Stimulated activated CD8-positive, alpha-beta memory T cell treated with anti-CD3 and anti-CD28 coated beads, Interleukin-12 subunit alpha, Interleukin-12 subunit beta, amount 100 ng/mL, for 1 hour (primary cell): Measurements from ENCODE around the gene POGK.
A peak's percentile ranks its signal among the peaks of the same experiment; 100 is the strongest.
"Not testable (repeated sequence)": the region's sequence is repeated elsewhere in the genome, so short reads cannot be mapped to it uniquely, and the experiment has no call there.

Experiments
- DNase-seq: peaks from one replicate; pipeline ENCODE4 v3.0.0-alpha.2; 2020; ENCODE audit warnings: low read depth

POGK gene

DNA sequence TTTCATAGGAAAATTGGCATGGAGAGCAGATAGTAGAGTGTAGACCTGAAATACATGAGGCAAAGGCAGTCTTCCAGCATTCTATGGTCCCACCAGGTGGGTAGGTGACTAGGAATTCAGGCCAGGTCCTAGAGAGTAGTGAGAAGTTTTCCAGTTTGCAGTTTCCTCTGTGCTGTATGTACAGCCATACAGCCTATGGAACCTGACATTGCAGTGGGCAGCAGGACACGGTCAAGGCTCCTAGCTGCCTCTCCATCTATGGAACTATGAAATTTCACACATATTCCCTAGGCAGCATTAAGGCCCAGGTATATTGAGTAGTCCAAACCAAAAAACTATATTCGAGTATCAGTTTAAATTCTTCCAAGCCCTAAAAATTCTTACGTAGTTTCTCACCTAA is 16.3 kb downstream of the POGK start:
- no peak for DNase-seq

DNA sequence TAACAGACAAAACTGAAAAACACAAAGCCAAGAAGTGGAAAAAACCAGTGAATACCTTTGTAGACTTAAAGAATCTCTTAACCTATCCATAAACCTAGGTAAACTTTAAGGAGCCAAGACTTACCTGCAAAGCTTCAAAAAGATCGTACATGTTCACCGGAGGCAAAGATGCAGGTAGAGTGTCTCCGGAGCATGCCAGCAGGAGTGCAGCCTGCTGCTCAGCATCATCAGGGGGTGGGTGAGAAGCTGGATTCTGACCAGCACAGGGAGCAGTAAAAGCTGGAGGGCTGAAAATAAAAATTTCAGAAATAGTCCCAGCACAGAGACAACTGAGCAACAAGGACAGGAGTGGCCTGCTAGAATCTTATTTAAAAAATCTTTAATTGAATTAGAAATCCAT is 18.7 kb downstream of the POGK start:
- DNase-seq, result no peak

DNA sequence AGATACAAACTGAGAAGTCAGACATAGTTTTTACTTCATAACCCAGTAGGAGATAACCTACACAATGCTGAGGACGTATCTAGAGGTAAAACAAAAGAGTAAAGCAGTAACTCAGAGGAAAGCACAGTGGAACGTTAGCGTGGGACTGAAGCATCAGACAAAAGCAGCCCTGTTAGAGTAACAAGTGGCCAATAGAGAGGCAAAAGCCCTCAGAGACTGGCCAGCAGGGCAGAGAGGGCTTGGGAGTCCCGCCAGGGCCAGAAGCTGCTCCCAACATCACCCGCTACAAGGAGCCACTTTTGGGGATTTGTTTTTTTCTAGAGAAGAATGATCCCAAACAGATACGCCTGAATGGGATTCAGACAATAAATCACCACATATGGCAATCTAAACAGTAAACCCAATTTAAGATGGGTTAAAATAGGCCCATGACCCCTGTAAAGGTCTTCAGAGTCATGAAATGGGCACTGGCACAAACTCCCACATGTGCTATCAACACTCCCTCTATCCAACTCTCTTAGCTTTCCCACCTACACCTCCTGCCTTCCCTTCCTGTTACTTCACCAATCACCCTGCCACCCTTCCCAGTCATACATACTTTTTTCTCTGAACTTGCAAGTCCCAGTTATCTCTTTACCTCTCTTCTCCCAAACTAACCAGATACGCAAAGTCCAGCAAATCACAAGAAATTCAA is 19.6 kb downstream of the POGK start:
- no peak for DNase-seq

DNA sequence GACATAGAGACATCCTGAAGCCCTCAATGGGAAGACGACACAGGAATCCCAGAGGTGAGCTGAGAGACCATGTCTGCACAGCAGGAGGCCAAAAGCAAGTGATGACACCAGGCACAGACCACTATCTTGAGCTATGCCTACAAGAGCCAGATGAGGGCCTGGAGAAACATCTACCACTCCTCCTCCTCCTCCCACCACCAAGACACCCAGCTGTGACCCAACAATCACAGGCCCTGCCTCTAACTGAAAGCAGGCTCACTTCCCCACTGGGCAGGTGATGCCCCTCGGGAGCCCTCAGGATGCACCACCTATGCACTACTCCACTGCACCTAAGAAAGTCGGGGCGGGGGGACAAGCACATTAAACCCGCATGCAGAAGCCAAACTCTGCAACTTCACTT is 20.3 kb downstream of the POGK start:
- DNase-seq, result no peak

DNA sequence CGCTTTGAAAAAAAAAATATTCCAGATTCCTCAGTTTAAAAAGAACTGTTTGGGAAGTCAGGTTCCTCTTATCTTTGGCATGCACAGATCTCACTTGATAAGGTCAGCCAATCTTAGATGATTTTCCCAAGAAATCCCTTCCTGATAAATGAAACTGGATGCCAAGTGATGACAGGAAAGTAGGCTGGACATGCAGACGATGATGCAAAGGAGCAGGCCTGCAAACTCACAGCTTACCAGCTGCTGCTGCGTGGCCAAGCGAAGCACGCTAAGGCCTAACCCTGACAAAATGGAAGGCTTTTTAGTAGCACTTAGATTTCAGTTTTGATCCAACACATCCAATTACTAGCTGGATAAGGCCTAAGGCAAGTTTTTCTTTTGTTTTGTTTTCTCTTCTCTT is 26.7 kb downstream of the POGK start:
- DNase-seq, result no peak

DNA sequence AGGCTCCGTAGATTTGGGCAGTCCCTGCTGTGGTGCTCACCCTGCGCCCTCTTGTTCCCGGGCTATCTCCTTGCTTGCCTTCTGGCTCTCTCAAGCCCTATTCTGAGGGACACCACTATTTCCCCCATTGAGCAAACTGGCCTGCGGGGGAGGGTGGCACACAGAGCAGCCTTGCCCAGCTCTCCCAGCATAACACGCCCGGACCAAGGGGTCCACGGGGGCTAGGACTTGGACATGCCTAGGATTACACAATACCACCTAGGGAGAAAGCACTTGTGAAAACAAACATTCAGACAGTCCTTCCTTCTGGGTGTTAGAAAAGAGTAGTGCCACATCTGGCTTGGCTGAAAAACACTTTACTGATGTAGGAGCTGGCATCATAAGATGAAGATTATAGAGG is 29.4 kb downstream of the POGK start:
- DNase-seq, result no peak

DNA sequence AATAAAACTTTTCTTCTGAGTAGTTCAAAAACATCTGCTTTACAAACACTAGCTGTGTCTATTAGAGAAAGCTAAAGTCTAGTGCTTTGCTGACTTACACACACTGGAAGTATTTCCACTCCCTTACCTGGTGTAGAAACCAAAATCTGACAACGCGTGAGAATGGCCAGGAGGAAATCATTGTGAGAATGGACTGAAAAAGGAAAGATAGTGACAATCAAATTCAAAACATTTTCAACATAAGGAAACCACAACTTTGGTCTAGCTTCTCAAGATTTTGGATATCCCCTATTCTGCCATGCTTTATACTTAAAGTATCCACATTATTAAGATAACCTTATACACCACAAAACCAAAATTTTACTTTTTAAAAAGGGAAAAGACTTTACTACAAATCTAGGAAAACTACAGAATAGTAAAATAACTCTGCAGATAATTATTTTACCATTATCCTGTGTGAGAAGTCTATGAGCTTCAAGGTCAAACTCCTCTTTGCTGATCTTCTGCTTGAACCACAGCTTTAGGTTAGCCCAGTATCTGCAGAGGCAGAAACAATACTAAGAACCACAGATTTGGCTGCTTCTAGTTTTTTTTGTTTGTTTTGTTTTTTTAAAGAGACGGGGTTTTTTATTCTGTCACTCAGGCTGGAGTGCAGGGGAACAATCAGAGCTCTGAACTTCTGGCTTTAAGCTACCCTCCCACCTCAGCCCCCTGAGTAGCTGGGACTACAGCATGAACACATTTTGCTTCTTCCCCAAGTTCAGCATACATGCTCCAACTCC is 30.2 kb downstream of the POGK start:
- no peak for DNase-seq

DNA sequence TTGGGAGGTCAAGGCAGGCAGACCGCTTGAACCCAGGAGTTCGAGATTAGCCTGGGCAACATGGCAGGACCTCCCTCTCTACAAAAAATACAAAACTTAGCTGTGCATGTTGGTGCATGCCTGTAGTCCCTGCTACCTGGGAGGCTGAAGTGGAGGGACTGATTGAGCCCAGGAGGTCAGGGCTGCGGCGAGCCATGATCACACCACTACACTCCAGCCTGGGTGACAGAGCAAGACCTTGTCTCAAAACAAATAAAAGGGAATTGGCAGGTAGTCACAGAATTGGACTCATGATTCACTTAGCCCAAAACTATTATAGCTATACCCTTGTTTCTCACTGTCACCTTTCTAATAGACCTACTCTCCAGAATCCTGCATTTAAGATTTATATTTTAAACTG is 31.3 kb downstream of the POGK start:
- DNase-seq, result no peak

DNA sequence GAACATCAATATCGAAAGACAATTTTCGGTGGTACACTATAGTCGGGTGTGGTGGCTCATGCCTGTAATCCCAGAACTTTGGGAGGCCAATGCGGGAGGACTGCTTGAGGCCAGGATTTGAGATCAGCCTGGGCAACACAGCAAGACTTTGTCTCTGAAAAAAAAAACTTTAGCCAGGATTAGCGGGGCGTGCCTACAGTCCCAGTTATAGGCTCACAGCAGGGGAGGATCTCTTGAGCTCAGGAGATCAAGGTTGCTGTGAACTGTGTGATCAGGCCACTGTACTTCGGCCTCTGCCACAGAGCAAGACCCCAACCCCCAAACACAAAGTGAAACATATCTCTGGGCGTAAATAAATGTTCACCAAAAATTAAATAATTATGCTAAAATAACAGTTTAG is 35.2 kb downstream of the POGK start:
- no peak for DNase-seq

DNA sequence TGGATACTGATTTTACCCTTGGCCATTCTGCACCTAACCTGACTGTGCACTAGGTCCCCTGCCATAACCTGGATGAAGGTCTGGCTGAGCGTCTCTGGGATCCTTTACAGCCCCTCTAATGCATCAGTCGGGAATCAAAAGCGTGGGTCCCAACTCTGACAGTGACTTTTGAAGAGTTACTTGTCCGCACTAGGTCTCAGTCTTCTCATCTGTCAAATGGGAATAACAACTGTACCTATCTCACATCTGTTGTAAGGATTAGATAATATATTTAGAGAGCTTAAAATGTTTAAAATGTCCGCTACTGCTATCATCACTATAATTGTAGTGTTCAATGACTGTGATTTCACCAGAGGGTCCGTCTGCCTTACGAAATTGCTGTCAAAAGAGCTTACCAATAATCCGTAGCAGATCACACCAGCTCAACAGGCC is 36.0 kb downstream of the POGK start:
- no peak for DNase-seq

DNA sequence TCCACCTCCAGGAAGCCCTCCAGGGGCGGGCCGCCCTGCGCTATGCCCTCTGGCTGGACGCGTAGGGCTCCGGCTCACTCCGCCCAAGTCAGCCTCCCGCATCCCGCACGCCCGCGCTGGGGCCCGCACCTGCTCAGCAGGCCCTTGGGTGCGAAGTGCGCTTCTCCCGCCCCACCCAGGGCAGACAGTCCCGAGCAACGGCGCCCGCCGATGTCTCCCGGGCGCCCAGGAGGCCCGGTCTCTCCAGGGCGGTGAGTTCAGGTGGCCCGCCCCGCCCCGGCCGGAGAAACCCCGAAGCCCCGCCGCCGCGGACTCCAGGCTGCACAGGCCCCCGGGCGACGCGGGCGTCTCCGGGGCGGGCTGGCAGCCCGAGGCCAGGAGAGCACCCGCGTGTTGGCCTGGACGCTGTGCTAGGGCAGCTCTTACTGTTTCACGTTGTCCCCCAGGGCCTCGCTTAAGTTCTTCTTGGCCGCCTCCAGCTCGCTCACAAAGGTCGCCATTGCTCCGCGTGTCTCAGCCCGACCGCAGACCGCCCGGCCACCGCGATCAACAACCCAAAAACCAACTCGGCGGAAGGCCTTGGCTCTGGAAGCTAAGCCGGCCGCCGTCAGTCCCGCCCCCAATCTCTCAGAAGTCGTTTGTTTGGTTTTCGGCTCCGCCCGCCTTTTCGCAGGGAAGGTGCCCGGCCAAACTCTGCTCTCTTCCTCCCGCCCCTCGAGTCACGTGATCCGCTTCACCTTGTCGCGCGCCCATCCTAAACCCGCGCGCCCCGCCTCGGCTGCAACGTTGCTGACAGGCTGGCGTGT is 36.7 kb downstream of the POGK start, which contains the start of gene TADA1:
TSS of gene TADA1 (minus strand) at position 531 of the 806 bp plus-strand sequence. CDS start at position 500, 31 bp downstream.
- peak; percentile 98 for DNase-seq

DNA sequence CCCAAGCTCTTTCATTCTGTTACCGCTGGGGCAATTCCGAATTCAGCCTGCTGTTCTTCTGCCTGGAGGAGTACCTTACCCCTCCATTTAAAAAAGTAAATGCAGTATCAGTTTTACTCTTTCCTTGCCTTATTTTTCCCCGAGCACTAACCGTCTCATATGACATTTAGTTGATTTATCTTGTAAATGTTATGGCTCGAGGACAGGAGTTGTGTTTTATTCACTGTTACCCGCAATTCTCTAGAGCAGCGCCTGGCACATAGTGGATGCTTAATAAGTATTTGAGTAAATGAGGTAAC is 37.2 kb downstream of the POGK start:
- no peak for DNase-seq

DNA sequence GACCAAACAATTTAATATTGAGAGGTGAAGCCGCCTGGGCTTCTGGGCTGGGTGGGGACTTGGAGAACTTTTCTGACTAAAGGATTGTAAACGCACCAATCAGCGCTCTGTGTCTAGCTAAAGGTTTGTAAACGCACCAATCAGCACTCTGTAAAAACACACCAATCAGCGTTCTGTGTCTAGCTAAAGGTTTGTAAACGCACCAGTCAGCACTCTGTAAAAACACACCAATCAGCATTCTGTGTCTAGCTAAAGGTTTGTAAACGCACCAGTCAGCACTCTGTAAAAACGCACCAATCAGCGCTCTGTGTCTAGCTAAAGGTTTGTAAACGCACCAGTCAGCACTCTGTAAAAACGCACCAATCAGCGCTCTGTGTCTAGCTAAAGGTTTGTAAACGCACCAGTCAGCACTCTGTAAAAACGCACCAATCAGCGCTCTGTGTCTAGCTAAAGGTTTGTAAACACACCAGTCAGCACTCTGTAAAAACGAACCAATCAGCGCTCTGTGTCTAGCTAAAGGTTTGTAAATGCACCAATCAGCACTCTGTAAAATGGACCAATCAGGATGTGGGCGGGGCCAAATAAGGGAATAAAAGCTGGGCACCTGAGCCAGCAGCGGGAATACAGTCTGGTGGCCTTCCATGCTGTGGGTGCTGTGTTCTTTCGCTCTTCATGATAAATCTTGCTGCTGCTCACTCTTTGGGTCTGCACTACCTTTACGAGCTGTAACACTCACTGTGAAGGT is 39.1 kb downstream of the POGK start:
- not testable (repeated sequence) for DNase-seq

DNA sequence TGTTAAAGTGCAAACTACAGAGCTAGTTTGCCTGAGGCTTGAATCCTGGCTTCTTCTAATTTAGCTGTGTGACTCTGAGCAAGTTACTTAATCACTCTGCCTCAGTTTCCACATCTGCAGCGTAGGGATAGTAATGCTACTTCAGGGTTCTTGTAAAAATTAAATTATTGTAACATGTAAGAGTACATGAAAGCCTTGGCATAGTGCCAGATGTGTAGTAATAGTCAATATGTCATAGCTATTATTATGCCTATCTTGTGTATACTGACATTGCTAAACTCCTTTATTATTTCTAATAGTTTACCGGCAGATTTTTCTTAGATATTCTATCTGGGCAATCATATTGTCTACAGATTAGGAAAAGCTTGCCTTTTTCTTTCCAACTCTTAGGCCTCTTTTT is 43.6 kb downstream of the POGK start:
- no peak for DNase-seq

DNA sequence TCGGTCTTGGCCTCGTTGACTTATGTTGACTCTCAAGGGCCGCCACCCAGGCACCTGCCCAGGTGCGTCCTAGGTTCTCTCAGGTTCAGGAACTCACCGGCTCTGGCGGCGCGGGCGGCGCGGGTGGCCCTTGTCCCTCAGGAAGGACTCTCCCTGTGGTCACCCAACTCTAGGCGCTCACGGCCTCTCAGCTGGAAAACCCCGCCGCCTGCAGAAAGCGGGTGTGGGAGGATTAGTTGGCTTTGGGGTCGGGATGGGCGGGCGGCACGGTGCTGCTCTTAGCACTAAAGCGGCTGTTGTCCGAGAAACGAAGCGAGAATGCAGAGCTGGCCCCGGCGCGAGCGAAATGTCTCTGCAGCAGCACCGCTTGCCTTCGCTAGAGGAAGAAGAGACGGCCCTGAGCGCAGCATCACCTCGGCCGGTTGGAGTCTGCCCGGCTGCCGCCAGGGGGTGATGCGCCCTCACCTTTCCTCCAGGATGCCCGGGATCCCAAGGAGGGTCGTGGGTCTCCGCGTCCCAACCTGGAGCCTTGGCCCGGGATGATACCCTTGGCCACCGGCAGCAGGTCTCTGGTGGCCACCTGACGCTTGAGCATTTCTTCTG is 44.9 kb downstream of the POGK start:
- no peak for DNase-seq

DNA sequence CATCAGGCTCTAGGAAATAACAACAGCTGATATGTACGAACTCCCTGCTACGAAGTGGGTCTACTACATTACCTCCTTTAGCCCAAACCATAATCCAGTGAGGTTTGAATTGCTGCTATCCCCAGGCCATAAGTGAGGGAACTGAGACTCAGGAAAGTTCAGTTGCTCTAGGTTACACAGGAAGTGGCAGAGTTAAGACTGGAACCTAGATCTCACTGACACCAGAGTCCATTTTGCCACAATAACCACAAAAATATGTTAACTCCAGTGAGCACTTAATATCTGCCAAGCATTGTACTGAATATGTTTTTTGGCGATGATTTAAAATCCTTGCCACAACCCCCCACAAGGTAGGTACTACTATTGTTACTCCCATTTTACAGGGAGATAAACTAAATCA is 45.7 kb downstream of the POGK start:
- no peak for DNase-seq

DNA sequence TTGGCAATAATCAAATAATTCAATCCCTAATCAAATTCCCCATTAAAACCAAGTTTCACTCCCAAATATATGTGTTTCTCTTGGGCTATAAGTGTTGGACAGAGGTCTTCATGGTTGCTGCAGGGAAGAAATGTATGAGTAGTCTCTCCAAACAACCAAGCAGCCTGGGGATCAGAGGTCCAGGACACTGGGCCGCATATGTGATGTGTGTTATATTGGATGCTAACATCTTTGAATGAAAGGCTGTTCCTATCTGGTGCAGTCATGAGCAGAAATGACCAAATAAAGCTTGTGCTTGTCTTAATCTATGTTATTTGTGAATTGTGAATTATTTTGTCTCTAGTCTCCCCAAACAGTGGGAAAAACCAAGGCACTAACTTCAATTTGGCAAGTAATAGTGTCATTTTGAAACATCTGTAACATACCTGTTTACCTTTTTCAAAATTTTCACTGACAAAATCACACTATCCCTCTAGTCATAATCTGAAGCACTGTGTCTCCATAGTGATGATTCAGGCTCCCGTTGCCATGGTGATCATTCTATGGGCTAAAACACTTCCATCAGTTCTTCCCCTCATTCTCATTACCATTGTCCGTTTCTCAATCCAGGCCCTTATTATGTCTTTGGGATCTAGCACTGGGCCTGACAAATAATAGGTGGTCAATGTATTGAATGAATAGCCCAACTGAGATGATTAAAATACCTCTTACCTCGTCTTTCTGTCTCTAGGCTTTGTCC is 49.3 kb downstream of the POGK start:
- DNase-seq, result no peak

DNA sequence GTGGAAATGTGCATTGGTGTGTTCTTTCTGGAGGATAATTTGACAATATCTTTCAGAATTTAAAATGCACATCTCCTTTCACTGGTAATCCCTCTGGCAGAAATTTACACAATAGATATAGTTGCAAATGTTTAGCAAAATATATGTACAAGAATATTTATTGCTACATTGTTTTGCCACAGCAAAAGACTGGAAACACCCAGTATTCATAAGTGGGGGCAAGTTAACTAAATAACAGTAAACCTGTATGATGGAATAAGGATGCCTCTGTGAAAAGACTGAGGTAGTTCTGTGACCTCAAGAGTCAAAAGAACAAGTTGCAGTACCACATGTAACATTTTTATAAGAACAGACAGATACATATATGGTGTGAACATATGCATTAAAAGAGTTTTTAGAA is 50.5 kb downstream of the POGK start:
- DNase-seq, result no peak

DNA sequence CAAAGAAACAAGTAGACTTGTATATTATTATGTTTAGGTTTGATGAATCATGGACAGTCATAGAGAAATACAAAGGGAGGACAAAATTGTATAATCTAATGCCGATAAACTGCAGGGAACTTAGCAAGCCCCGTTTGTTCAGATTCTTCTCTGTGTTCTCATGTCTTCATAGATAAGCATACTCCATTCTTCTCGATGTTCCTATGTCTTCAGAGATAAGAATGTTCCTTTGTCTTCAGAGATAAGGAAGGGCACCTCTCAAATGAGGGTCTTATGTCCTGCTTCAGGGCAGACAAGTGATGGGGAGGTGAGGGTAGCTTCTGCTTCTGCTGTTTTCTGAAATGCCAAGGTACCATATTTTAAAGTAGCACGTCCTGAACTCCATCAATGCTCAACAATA is 56.5 kb downstream of the POGK start:
- DNase-seq, result no peak

DNA sequence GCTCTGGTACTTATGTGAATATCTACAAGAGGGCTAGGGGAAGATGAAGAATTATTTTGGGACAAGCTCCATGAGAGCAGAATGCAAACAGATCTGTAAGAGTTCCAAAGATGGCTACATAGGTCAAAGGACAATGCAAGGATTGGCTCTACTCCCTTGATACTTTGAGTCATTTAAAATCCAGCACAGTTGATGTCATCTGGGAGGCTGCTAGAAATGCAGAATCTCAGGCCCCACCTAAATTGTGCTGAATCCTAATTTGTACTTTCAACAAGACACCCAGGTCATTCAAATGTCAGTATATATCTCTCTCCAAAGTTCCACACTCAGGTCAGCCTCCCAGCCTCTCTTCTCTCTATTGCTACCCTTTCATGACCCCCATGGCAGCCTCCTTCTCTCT is 60.5 kb downstream of the POGK start:
- DNase-seq, result no peak

DNA sequence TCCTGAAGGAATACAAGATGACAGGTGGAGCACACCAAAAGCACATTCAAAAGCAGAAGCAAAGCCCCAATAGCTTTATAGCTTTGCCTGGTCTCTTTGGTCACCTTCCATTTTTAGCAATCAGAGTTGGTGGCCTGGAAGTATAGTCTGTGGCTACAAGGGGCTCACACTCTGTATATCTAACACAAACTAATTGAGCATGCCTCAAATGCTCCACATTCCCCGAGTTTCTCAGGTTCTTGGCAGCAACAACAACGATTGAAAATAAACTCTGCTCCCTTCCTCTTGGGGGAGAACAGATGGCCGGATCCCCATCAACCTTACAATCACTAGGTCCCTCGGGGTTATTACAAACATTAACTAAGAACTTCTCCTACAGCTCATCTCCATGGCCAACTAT is 61.7 kb downstream of the POGK start:
- no peak for DNase-seq
